Caco-2 (cell line): ENCODE results near the gene CDC123. TPM values are rescaled to one million over a fixed set of nuclear protein-coding genes. Genes with fewer than 3 reads are reported as not detected.

Experiments
- BruUV-seq: library from RNA; stranded (reverse); fragments of 400-500 nt; replicated peaks from 2 replicates; lab custom pipeline; 2021; lab: Mats Ljungman, UMichigan
- CTCF ChIA-PET: fragments of 300-600 bp; sonication (Branson Sonifier 250); formaldehyde crosslinking; loops from one replicate; lab custom pipeline; 2022; ENCODE audit warnings: antibody characterized with exemption; lab: Charles Lee
- POLR2A ChIA-PET: fragments of 300-600 bp; sonication (Branson Sonifier 250); formaldehyde crosslinking; loops from one replicate; lab custom pipeline; 2022; ENCODE audit warnings: antibody characterized with exemption; lab: Charles Lee
- DNase-seq, 2 experiments: peaks; one replicate each; pipeline versions ENCODE4 v3.0.0 to v3.0.0-alpha.2; 2020 to 2022
- H3K27me3 ChIP-seq: replicated peaks from 2 replicates; pipeline ENCODE4 v1.6.0; 2011; ENCODE audit warnings: low read length; ENCODE audit not compliant: control insufficient read depth, insufficient read depth
- H3K36me3 ChIP-seq: 2 replicates; pipeline ENCODE4 v1.5.1; 2011; ENCODE audit warnings: low read length; ENCODE audit not compliant: control insufficient read depth, insufficient read depth
- H3K4me1 ChIP-seq: fragments of 250-450 bp; sonication (Bioruptor Pico); 2 replicates; pipeline ENCODE4 v1.5.1; 2020; ENCODE audit warnings: mild to moderate bottlenecking
- H3K4me3 ChIP-seq: 2 replicates; pipeline ENCODE4 v1.5.1; 2011; ENCODE audit warnings: low read depth, mild to moderate bottlenecking, control low read depth, low read length
- H3K9me3 ChIP-seq: fragments of 250-450 bp; sonication (Bioruptor Pico); 2 replicates; pipeline ENCODE4 v1.5.1; 2020; ENCODE audit warnings: mild to moderate bottlenecking, moderate library complexity
- H3K27ac Mint-ChIP-seq: one replicate; pipeline ENCODE4 v1.8.0; 2022; ENCODE audit warnings: mixed read lengths; ENCODE audit not compliant: unreplicated experiment
- H3K27me3 Mint-ChIP-seq: one replicate; pipeline ENCODE4 v1.8.0; 2022; ENCODE audit warnings: mixed read lengths; ENCODE audit not compliant: insufficient read depth, unreplicated experiment
- H3K36me3 Mint-ChIP-seq: one replicate; pipeline ENCODE4 v1.8.0; 2022; ENCODE audit warnings: mild to moderate bottlenecking, mixed read lengths; ENCODE audit not compliant: insufficient read depth, unreplicated experiment
- H3K4me1 Mint-ChIP-seq: one replicate; pipeline ENCODE4 v1.8.0; 2022; ENCODE audit warnings: low read depth, mixed read lengths; ENCODE audit not compliant: unreplicated experiment
- H3K4me3 Mint-ChIP-seq: one replicate; pipeline ENCODE4 v1.8.0; 2022; ENCODE audit warnings: mild to moderate bottlenecking, moderate library complexity, mixed read lengths; ENCODE audit not compliant: unreplicated experiment
- H3K9me3 Mint-ChIP-seq: one replicate; pipeline ENCODE4 v1.8.0; 2022; ENCODE audit warnings: mixed read lengths; ENCODE audit not compliant: unreplicated experiment
- intact Hi-C: fragments of 100-400 bp; cut with micrococcal nuclease; formaldehyde crosslinking; loops from one replicate; pipeline ENCODE4 v1.10.0; 2022; ENCODE audit not compliant: unreplicated experiment
- total RNA-seq: library from RNA; stranded (reverse); gene quantifications from 2 replicates; pipeline ENCODE4 v1.2.3, GENCODE V29; 2022
- TF ChIP-seq, protein P1 (sequence below), 2 experiments: fragments of 200-600 bp in 1 of 2; IDR thresholded peaks; 1 replicate in 1 of 2; 2 replicates in 1 of 2; pipeline versions ENCODE4 v1.5.1 to v1.8.0; 2011 to 2022; ENCODE audit warnings: antibody characterized with exemption in 1 of 2, control low read depth in 1 of 2, inconsistent platforms in 1 of 2, low read depth in 1 of 2, low read length in 1 of 2, mild to moderate bottlenecking in 1 of 2, moderate library complexity in 1 of 2; ENCODE audit not compliant: insufficient read depth in 1 of 2, severe bottlenecking in 1 of 2, unreplicated experiment in 1 of 2

Gene CDC123
- total RNA-seq, 1 experiment from 2014 or later: 190 TPM

DNA sequence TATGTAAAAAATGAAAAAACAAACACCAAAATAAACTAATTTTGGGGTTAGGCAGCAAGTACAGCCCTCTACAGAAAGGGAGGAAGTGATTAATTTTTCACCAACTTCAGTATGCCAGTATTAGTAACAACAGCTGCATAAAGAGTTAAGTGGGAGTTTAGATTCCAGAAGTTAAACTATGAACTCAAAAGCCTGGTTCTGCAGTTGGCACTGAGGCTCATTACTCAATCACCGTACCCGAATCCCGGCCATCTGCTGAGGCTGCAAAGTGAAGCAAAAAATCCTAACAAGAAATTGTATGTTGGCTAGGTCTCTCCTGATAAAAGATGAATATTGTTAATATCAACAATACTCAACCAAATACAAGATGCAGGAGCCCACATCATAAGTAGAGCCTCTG, 4.3 kb upstream of the CDC123 start:
- peaks cover 5% of the 10 kb centered on the region for H3K4me1 ChIP-seq
- no TSS peak for BruUV-seq
- no peak overlapping the region for H3K4me3 ChIP-seq
- intact Hi-C loops: no loop called here
- TF ChIP-seq, protein P1, sequence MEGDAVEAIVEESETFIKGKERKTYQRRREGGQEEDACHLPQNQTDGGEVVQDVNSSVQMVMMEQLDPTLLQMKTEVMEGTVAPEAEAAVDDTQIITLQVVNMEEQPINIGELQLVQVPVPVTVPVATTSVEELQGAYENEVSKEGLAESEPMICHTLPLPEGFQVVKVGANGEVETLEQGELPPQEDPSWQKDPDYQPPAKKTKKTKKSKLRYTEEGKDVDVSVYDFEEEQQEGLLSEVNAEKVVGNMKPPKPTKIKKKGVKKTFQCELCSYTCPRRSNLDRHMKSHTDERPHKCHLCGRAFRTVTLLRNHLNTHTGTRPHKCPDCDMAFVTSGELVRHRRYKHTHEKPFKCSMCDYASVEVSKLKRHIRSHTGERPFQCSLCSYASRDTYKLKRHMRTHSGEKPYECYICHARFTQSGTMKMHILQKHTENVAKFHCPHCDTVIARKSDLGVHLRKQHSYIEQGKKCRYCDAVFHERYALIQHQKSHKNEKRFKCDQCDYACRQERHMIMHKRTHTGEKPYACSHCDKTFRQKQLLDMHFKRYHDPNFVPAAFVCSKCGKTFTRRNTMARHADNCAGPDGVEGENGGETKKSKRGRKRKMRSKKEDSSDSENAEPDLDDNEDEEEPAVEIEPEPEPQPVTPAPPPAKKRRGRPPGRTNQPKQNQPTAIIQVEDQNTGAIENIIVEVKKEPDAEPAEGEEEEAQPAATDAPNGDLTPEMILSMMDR (IDR thresholded peaks at IDR 0.05; ENCODE audit: insufficient read depth in 1 of 2, low read depth in 1 of 2, low read length in 1 of 2, severe bottlenecking in 1 of 2, unreplicated experiment in 1 of 2): no peak
- no peaks in the 10 kb centered on the region for H3K36me3 ChIP-seq
- POLR2A ChIA-PET: no interaction called here
- H3K4me3 Mint-ChIP-seq: no peak overlapping the region
- DNase-seq: no peak
- no peaks in the 10 kb centered on the region for H3K27me3 Mint-ChIP-seq
- H3K9me3 Mint-ChIP-seq: no peaks in the 10 kb centered on the region
- H3K36me3 Mint-ChIP-seq: peaks cover 51% of the 10 kb centered on the region
- H3K9me3 ChIP-seq: no peaks in the 10 kb centered on the region
- H3K27ac Mint-ChIP-seq: no peak overlapping the region
- no peaks in the 10 kb centered on the region for H3K27me3 ChIP-seq
- CTCF ChIA-PET: no interaction called here
- peaks cover 14% of the 10 kb centered on the region for H3K4me1 Mint-ChIP-seq

DNA sequence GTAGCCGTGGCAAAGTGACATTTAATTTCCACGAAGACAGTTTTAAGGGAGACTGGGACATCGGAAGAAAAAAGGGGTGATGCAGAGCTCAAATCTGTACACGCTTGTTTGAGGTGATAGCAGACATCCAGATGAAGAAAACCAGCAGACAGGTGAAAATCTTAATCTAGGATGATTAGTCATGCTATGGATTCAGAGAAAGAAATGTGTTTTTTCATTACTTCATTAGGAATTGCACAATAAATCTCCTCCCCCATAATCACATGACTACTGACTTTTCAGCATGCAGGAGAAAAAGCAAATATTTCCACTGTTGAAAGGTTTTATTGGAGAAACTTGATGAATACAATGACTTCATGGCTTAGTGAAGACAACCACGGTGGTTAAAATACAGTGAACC, 2.8 kb upstream of the CDC123 start:
- Mint-ChIP-seq H3K4me3 (peak overlapping the region; percentile 13), H3K36me3 (peaks cover 36% of the 10 kb centered on the region), H3K27me3 (no peaks in the 10 kb centered on the region), H3K9me3 (no peaks in the 10 kb centered on the region), H3K27ac (no peak overlapping the region), H3K4me1 (peaks cover 14% of the 10 kb centered on the region)
- POLR2A ChIA-PET: no interaction called here
- TF ChIP-seq, protein P1 (IDR thresholded peaks at IDR 0.05; ENCODE audit: insufficient read depth in 1 of 2, low read depth in 1 of 2, low read length in 1 of 2, severe bottlenecking in 1 of 2, unreplicated experiment in 1 of 2): no peak
- intact Hi-C loops: no loop called here
- no peaks in the 10 kb centered on the region for H3K27me3 ChIP-seq
- H3K4me1 ChIP-seq: peaks cover 5% of the 10 kb centered on the region
- CTCF ChIA-PET: no interaction called here
- no peaks in the 10 kb centered on the region for H3K9me3 ChIP-seq
- no peaks in the 10 kb centered on the region for H3K36me3 ChIP-seq
- no peak for DNase-seq
- H3K4me3 ChIP-seq: no peak overlapping the region
- BruUV-seq: no TSS peak

- intact Hi-C loops: loop anchor here (1.0 kb wide), 1 partner anchor 65 kb away; no protein-coding TSS in a partner anchor
- BruUV-seq: no TSS peak
- no peaks in the 10 kb centered on the region for H3K36me3 ChIP-seq
- TF ChIP-seq, protein P1 (IDR thresholded peaks at IDR 0.05; ENCODE audit: insufficient read depth in 1 of 2, low read depth in 1 of 2, low read length in 1 of 2, severe bottlenecking in 1 of 2, unreplicated experiment in 1 of 2): no peak
- peak overlapping the region; percentile 95 for H3K27ac Mint-ChIP-seq
- peak overlapping the region; percentile 97 for H3K4me3 Mint-ChIP-seq
- no peaks in the 10 kb centered on the region for H3K9me3 Mint-ChIP-seq
- H3K27me3 Mint-ChIP-seq: no peaks in the 10 kb centered on the region
- peaks cover 14% of the 10 kb centered on the region for H3K4me1 Mint-ChIP-seq
- ChIA-PET CTCF (no interaction called here), POLR2A (interaction anchor here (1.4 kb wide), 1 partner anchor 67 kb away, joined by 4 read pairs; no protein-coding TSS in a partner anchor)
- peak in 1 of 2 experiments; percentile 51 for DNase-seq
- H3K4me3 ChIP-seq: peak overlapping the region; percentile 80
- H3K9me3 ChIP-seq: no peaks in the 10 kb centered on the region
- H3K4me1 ChIP-seq: peaks cover 5% of the 10 kb centered on the region
- no peaks in the 10 kb centered on the region for H3K27me3 ChIP-seq
- peaks cover 45% of the 10 kb centered on the region for H3K36me3 Mint-ChIP-seq
These were observed 1.2 kb upstream of the CDC123 start for GRCh38 chr10:12194752-12195271.
